ENCODE data around the gene AOPEP.

AOPEP gene

DNA sequence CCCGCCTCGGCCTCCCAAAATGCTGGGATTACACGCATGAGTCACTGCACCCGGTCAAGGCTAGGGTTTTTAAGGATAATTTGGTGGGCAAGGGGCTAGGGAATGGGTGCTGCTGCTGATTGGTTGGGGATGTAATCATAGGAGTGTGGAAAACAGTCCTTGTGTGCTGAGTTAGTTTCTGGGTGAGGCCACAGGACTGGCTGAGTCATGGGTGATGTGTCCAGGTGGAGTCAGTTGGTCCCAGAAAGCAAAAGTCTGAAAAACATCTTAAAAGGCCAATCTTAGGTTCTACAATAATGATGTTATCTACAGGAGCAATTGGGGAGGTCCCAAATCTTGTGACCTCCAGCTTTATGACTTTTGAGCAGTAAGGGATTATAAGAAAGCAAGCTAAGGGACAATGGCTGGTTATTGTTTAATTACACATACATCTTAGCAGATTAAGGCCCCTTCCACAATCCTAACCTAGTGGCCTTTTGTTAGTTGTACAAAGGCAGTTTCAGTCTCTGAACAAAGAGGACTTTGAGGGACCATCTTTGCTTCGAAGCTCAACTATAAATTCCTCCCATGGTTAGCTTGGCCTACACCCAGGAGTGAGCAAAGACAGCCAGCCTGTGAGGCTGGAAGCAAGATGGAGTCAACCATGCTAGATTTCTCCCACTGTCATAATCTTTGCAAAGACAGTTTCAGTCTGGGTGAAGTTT, 5.5 kb upstream of the AOPEP start:
- Histone ChIP-seq H3K4me1 (ENCODE audit: control insufficient read depth, insufficient read depth, low read length) (no peaks in the 10 kb centered on the region), H3K9ac (ENCODE audit: low read length) (no peak overlapping the region), H3K36me3 (ENCODE audit: control insufficient read depth, insufficient read depth, low read length) (no peaks in the 10 kb centered on the region), H3K27me3 (ENCODE audit: control insufficient read depth, insufficient read depth, low read length) (no peaks in the 10 kb centered on the region), H3K4me3 (ENCODE audit: low read length) (no peak overlapping the region), H3K9me3 (ENCODE audit: control insufficient read depth, low read length) (no peaks in the 10 kb centered on the region)

DNA sequence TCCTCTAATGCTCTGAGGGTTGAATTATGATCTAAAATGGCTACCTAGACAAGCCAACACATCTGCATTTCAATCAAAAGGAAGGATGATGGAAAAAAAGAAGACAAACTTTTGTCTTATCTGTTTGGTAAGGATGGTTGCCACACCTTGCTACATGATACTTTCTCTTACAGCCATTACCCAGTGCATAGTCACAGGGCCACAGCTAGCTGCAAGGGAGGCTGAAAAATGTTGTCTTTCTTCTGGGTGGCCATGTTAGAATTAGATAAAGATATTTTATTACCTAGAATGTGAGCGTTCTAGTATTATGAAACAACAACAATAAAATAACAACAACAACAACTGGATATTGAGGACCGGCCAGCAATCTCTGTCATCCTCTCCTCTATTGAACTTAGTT, 4.7 kb upstream of the AOPEP start:
- Histone ChIP-seq H3K36me3 (ENCODE audit: control insufficient read depth, insufficient read depth, low read length) (no peaks in the 10 kb centered on the region), H3K4me1 (ENCODE audit: control insufficient read depth, insufficient read depth, low read length) (no peaks in the 10 kb centered on the region), H3K4me3 (ENCODE audit: low read length) (no peak overlapping the region), H3K27me3 (ENCODE audit: control insufficient read depth, insufficient read depth, low read length) (no peaks in the 10 kb centered on the region), H3K9me3 (ENCODE audit: control insufficient read depth, low read length) (no peaks in the 10 kb centered on the region), H3K9ac (ENCODE audit: low read length) (no peak overlapping the region)

DNA sequence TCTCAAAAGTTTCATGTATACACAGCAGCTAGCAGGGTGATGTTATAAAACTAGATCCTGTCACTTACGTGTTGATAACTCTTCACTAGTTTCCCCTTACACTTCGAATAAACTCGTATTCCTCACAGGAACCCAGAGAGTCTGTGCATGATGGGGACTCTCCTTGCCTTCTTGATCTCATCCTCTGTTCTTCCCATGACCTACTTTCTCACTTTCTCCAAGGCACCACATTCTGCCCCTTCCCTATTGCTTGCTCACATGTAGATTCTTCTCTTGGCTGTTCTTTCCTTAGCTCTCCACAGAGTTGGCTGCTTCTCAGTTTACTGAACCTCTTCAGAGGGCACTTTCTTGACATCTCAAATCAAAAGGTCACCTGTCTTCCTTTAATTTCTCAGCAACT, 1.2 kb upstream of the AOPEP start:
- H3K9ac ChIP-seq (ENCODE audit: low read length), result no peak overlapping the region
- H3K4me1 ChIP-seq (ENCODE audit: control insufficient read depth, insufficient read depth, low read length), result peaks cover 6% of the 10 kb centered on the region
- H3K9me3 ChIP-seq (ENCODE audit: control insufficient read depth, low read length), result no peaks in the 10 kb centered on the region
- H3K4me3 ChIP-seq (ENCODE audit: low read length), result no peak overlapping the region
- no peaks in the 10 kb centered on the region for H3K27me3 ChIP-seq (ENCODE audit: control insufficient read depth, insufficient read depth, low read length)
- no peaks in the 10 kb centered on the region for H3K36me3 ChIP-seq (ENCODE audit: control insufficient read depth, insufficient read depth, low read length)

DNA sequence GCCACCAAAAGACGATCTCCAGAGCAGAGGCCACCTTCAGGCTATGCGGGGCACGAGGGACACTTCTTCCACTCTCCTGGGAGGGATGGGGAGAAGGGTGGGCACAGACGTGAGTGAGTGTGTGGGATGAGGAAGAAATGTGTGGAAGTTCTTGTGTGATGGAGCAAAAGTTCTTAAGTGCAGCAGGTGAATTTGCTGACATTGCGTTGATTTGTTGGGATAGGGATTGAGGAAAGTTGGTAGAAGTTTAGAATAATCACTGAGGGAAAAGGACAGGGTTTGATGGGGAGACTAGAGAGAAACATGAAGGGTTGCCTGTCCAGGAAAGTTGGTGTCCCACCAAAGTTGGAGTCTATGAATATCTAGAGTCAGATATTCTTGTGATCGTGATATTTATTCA, 2.2 kb downstream of the AOPEP start:
- Histone ChIP-seq H3K36me3 (ENCODE audit: control insufficient read depth, insufficient read depth, low read length) (no peaks in the 10 kb centered on the region), H3K9me3 (ENCODE audit: control insufficient read depth, low read length) (no peaks in the 10 kb centered on the region), H3K27me3 (ENCODE audit: control insufficient read depth, insufficient read depth, low read length) (no peaks in the 10 kb centered on the region), H3K4me3 (ENCODE audit: low read length) (no peak overlapping the region), H3K9ac (ENCODE audit: low read length) (no peak overlapping the region), H3K4me1 (ENCODE audit: control insufficient read depth, insufficient read depth, low read length) (peaks cover 6% of the 10 kb centered on the region)

- H3K27me3 ChIP-seq (ENCODE audit: control insufficient read depth, insufficient read depth, low read length), result no peaks in the 10 kb centered on the region
- H3K4me1 ChIP-seq (ENCODE audit: control insufficient read depth, insufficient read depth, low read length), result peaks cover 6% of the 10 kb centered on the region
- H3K4me3 ChIP-seq (ENCODE audit: low read length), result no peak overlapping the region
- no peaks in the 10 kb centered on the region for H3K9me3 ChIP-seq (ENCODE audit: control insufficient read depth, low read length)
- H3K9ac ChIP-seq (ENCODE audit: low read length), result no peak overlapping the region
- no peaks in the 10 kb centered on the region for H3K36me3 ChIP-seq (ENCODE audit: control insufficient read depth, insufficient read depth, low read length)
These were observed 2.7 kb downstream of the AOPEP start for GRCh38 chr9:94729199-94729598.

GRCh38 chr9:94734054-94734754, 7.7 kb downstream of the AOPEP start:
- H3K9me3 ChIP-seq (ENCODE audit: control insufficient read depth, low read length), result no peaks in the 10 kb centered on the region
- H3K27me3 ChIP-seq (ENCODE audit: control insufficient read depth, insufficient read depth, low read length), result no peaks in the 10 kb centered on the region
- no peaks in the 10 kb centered on the region for H3K4me1 ChIP-seq (ENCODE audit: control insufficient read depth, insufficient read depth, low read length)
- no peaks in the 10 kb centered on the region for H3K36me3 ChIP-seq (ENCODE audit: control insufficient read depth, insufficient read depth, low read length)
- H3K9ac ChIP-seq (ENCODE audit: low read length), result no peak overlapping the region
- no peak overlapping the region for H3K4me3 ChIP-seq (ENCODE audit: low read length)

- Histone ChIP-seq H3K4me1 (ENCODE audit: control insufficient read depth, insufficient read depth, low read length) (no peaks in the 10 kb centered on the region), H3K4me3 (ENCODE audit: low read length) (no peak overlapping the region), H3K9ac (ENCODE audit: low read length) (no peak overlapping the region), H3K36me3 (ENCODE audit: control insufficient read depth, insufficient read depth, low read length) (no peaks in the 10 kb centered on the region), H3K9me3 (ENCODE audit: control insufficient read depth, low read length) (no peaks in the 10 kb centered on the region), H3K27me3 (ENCODE audit: control insufficient read depth, insufficient read depth, low read length) (no peaks in the 10 kb centered on the region)
These were observed 10.3 kb downstream of the AOPEP start for GRCh38 chr9:94736759-94737158.

GRCh38 chr9:94740145-94740840, 13.8 kb downstream of the AOPEP start:
- no peaks in the 10 kb centered on the region for H3K36me3 ChIP-seq (ENCODE audit: control insufficient read depth, insufficient read depth, low read length)
- no peak overlapping the region for H3K9ac ChIP-seq (ENCODE audit: low read length)
- H3K27me3 ChIP-seq (ENCODE audit: control insufficient read depth, insufficient read depth, low read length), result no peaks in the 10 kb centered on the region
- H3K9me3 ChIP-seq (ENCODE audit: control insufficient read depth, low read length), result no peaks in the 10 kb centered on the region
- H3K4me1 ChIP-seq (ENCODE audit: control insufficient read depth, insufficient read depth, low read length), result peaks cover 4% of the 10 kb centered on the region
- no peak overlapping the region for H3K4me3 ChIP-seq (ENCODE audit: low read length)

DNA sequence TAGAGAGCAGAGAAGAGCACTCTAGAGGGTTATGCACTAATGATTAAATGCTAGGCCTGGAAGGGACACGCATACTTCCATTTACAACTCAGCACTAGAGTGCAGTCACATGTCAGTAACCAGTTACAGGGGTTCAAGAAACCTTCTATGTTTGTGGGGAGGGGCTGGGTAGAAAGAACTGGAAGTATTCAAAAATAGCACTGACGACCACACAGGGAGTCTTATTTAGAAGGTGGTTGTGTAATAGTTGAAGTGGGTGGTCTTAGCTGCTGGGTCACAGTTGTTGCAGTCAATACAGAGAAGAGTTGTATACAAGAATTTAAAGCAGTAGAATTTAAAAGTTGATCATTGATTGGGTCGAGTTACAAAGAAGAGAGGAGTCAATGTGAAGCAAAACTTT, 15.4 kb downstream of the AOPEP start:
- Histone ChIP-seq H3K27me3 (ENCODE audit: control insufficient read depth, insufficient read depth, low read length) (no peaks in the 10 kb centered on the region), H3K4me3 (ENCODE audit: low read length) (no peak overlapping the region), H3K9ac (ENCODE audit: low read length) (no peak overlapping the region), H3K9me3 (ENCODE audit: control insufficient read depth, low read length) (no peaks in the 10 kb centered on the region), H3K36me3 (ENCODE audit: control insufficient read depth, insufficient read depth, low read length) (no peaks in the 10 kb centered on the region), H3K4me1 (ENCODE audit: control insufficient read depth, insufficient read depth, low read length) (peaks cover 4% of the 10 kb centered on the region)

DNA sequence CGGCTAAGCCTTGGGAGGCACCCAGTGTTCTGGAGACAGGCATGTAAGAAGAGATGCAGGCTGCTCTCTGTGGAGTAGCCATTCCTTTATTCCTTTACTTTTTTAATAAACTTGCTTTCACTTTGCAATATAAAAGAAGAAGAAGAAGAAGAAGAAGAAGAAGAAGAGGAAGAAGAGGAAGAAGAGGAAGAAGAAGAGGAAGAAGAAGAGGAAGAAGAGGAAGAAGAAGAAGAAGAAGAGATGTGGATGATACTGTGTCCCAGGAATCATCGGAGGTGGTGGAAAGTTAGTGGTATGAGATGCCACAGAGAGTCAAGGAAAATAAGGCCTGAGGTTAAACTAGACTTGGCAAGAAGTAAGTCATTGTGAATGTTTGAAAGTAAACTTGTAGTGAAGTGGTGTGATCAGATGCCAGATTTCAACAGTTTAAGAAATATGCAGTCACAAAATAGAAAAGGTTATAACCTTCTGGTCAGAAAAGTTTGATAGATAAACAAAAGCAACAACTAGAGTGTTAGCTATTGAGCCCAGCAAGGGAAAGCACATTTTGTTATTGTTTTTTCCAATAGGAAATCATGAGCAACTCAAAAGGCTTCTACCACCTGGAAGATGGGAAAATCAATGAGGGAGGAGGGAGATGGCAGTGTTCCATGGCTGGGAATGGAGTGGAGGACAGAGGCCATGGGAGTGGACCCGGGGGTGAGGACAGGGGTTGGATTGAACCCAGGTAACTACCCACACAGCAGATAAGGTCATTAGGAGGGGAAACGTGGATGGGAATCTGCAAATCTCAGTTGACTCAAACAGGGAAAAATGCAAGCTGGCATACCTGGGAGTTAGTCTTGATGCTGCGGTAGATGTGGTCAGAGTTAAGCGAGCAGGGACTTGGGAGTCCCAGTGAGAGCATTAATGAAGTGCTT, 16.8 kb downstream of the AOPEP start:
- no peaks in the 10 kb centered on the region for H3K9me3 ChIP-seq (ENCODE audit: control insufficient read depth, low read length)
- H3K36me3 ChIP-seq (ENCODE audit: control insufficient read depth, insufficient read depth, low read length), result no peaks in the 10 kb centered on the region
- H3K9ac ChIP-seq (ENCODE audit: low read length), result no peak overlapping the region
- H3K4me1 ChIP-seq (ENCODE audit: control insufficient read depth, insufficient read depth, low read length), result peaks cover 4% of the 10 kb centered on the region
- H3K4me3 ChIP-seq (ENCODE audit: low read length), result no peak overlapping the region
- H3K27me3 ChIP-seq (ENCODE audit: control insufficient read depth, insufficient read depth, low read length), result no peaks in the 10 kb centered on the region

GRCh38 chr9:94745806-94746540, 19.5 kb downstream of the AOPEP start:
- no peaks in the 10 kb centered on the region for H3K9me3 ChIP-seq (ENCODE audit: control insufficient read depth, low read length)
- no peaks in the 10 kb centered on the region for H3K27me3 ChIP-seq (ENCODE audit: control insufficient read depth, insufficient read depth, low read length)
- peaks cover 4% of the 10 kb centered on the region for H3K4me1 ChIP-seq (ENCODE audit: control insufficient read depth, insufficient read depth, low read length)

More at GRCh38 chr9:94745806-94746540, 19.5 kb downstream of the AOPEP start:
- H3K4me3 ChIP-seq (ENCODE audit: low read length), result no peak overlapping the region
- H3K36me3 ChIP-seq (ENCODE audit: control insufficient read depth, insufficient read depth, low read length), result no peaks in the 10 kb centered on the region
- no peak overlapping the region for H3K9ac ChIP-seq (ENCODE audit: low read length)
